Mesothelial cell of epicardium (in vitro differentiated cells): ENCODE data around the gene CFAP99. TPM values are rescaled to one million over a fixed set of nuclear protein-coding genes. Genes with fewer than 3 reads are reported as not detected.

Experiments
- DNase-seq, 2 experiments: peaks; one replicate each; pipeline ENCODE4 v3.0.0; 2021; ENCODE audit warnings: low spot score in 2 of 2; ENCODE audit not compliant: unreplicated experiment in 2 of 2
- H3K27ac Mint-ChIP-seq: 2 replicates; pipeline ENCODE4 v1.8.0; 2021; ENCODE audit warnings: mixed read lengths
- H3K27me3 Mint-ChIP-seq: 2 replicates; pipeline ENCODE4 v1.8.0; 2021; ENCODE audit warnings: low read depth, mixed read lengths
- H3K36me3 Mint-ChIP-seq: 2 replicates; pipeline ENCODE4 v1.8.0; 2021; ENCODE audit warnings: mixed read lengths
- H3K4me1 Mint-ChIP-seq: 2 replicates; pipeline ENCODE4 v1.8.0; 2021; ENCODE audit warnings: mixed read lengths
- H3K4me3 Mint-ChIP-seq: 2 replicates; pipeline ENCODE4 v1.8.0; 2021; ENCODE audit warnings: mild to moderate bottlenecking, moderate library complexity, mixed read lengths
- H3K9me3 Mint-ChIP-seq: 2 replicates; pipeline ENCODE4 v1.8.0; 2021; ENCODE audit warnings: mixed read lengths
- total RNA-seq: library from RNA; stranded (reverse); gene quantifications from 3 replicates; pipeline ENCODE4 v1.2.1, GENCODE V29; 2021
- TF ChIP-seq, protein P1 (sequence below): fragments of 200-600 bp; sonication (generic); IDR thresholded peaks from one replicate; pipeline ENCODE4 v1.5.0; 2021; ENCODE audit warnings: antibody characterized with exemption; ENCODE audit not compliant: unreplicated experiment

Gene CFAP99
- total RNA-seq, 1 donor from 2014 or later = not detected

DNA sequence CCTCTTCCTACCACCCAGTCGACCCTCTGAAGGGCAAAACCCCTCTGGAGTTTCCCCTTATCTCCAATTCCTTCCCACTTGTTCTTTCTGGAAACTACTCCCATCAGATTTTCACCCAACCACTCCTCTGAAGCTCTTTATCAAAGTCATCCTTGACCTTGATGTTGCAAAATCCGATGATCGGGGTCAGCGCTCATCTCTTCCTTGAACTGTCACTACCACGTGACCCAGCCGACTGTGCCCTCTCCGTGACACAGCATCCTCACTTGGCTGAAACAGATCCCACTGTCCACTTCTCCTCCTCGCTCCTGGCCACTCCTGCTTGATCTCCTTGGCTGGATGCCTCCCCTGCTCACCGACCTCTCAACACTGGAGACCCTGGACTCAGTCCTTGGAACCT, 1.1 kb downstream of the CFAP99 start:
- Mint-ChIP-seq H3K27me3 (peaks cover 77% of the 10 kb centered on the region), H3K9me3 (no peaks in the 10 kb centered on the region), H3K4me1 (peaks cover 7% of the 10 kb centered on the region), H3K4me3 (peak overlapping the region; percentile 72), H3K27ac (no peak overlapping the region), H3K36me3 (no peaks in the 10 kb centered on the region)
- TF ChIP-seq, protein P1, sequence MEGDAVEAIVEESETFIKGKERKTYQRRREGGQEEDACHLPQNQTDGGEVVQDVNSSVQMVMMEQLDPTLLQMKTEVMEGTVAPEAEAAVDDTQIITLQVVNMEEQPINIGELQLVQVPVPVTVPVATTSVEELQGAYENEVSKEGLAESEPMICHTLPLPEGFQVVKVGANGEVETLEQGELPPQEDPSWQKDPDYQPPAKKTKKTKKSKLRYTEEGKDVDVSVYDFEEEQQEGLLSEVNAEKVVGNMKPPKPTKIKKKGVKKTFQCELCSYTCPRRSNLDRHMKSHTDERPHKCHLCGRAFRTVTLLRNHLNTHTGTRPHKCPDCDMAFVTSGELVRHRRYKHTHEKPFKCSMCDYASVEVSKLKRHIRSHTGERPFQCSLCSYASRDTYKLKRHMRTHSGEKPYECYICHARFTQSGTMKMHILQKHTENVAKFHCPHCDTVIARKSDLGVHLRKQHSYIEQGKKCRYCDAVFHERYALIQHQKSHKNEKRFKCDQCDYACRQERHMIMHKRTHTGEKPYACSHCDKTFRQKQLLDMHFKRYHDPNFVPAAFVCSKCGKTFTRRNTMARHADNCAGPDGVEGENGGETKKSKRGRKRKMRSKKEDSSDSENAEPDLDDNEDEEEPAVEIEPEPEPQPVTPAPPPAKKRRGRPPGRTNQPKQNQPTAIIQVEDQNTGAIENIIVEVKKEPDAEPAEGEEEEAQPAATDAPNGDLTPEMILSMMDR = no peak
- DNase-seq = no peak

GRCh38 chr4:2421928-2422327, 3.2 kb downstream of the CFAP99 start:
- no peaks in the 10 kb centered on the region for H3K36me3 Mint-ChIP-seq
- no peak overlapping the region for H3K27ac Mint-ChIP-seq
- no peak for DNase-seq
- TF ChIP-seq, protein P1 = no peak
- peaks cover 7% of the 10 kb centered on the region for H3K4me1 Mint-ChIP-seq
- H3K4me3 Mint-ChIP-seq = no peak overlapping the region
- no peaks in the 10 kb centered on the region for H3K9me3 Mint-ChIP-seq
- peaks cover 58% of the 10 kb centered on the region for H3K27me3 Mint-ChIP-seq

GRCh38 chr4:2423066-2423465, 4.3 kb downstream of the CFAP99 start:
- TF ChIP-seq, protein P1 = no peak
- H3K27me3 Mint-ChIP-seq = peaks cover 51% of the 10 kb centered on the region
- peaks cover 4% of the 10 kb centered on the region for H3K4me1 Mint-ChIP-seq
- DNase-seq = no peak
- H3K9me3 Mint-ChIP-seq = no peaks in the 10 kb centered on the region
- no peak overlapping the region for H3K4me3 Mint-ChIP-seq
- no peak overlapping the region for H3K27ac Mint-ChIP-seq
- H3K36me3 Mint-ChIP-seq = no peaks in the 10 kb centered on the region

DNA sequence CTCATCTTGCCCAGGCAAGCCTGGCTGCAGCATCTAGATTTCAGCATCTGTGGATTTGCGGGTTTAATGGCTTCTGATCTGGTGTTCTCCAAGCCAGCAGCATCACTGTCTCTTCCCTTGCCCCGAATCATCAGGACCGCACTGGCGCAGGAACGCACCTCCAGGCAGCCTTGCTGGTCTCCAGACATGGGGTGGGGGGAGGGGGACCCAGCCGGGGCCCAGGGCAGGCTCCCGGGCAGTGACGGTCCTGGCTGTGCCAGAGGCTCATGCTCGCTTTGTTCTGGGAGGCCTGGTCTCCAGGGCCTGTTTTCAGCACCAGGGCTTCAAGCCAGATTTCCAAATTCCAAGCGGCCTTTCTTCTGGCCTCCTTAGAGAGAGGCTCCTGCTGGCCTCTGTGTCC, 4.9 kb downstream of the CFAP99 start:
- no peaks in the 10 kb centered on the region for H3K9me3 Mint-ChIP-seq
- peaks cover 51% of the 10 kb centered on the region for H3K27me3 Mint-ChIP-seq
- TF ChIP-seq, protein P1 = no peak
- H3K27ac Mint-ChIP-seq = no peak overlapping the region
- peaks cover 4% of the 10 kb centered on the region for H3K4me1 Mint-ChIP-seq
- no peak overlapping the region for H3K4me3 Mint-ChIP-seq
- H3K36me3 Mint-ChIP-seq = no peaks in the 10 kb centered on the region
- DNase-seq = no peak

DNA sequence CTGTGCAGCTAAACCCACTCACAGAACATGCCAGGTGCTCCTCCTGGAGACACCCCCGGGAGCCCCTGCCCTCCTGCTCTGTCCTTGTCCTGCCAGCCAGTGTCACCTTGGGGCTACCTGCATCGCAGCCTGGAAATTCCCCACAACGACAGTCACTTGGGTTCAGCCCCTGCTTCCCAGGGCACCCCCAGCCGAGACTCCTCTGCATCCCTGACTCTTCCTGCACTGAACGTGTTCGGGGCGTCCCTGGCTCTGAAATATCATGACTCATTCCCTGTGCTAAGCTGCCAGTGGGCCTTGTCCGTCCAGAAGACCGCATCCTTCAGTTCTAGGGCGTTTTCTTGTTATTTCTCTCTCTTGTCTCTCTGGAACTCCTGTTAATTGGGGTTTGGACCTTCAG, 5.8 kb downstream of the CFAP99 start:
- Mint-ChIP-seq H3K27me3 (peaks cover 43% of the 10 kb centered on the region), H3K27ac (no peak overlapping the region), H3K4me1 (no peaks in the 10 kb centered on the region), H3K36me3 (no peaks in the 10 kb centered on the region), H3K4me3 (no peak overlapping the region), H3K9me3 (no peaks in the 10 kb centered on the region)
- DNase-seq = no peak
- TF ChIP-seq, protein P1 = no peak
